Spinal cord (tissue), 10 donors: ENCODE measurements around the gene ACER2. TPM values are rescaled to one million over a fixed set of nuclear protein-coding genes. Genes with fewer than 3 reads are reported as not detected.
A peak's percentile ranks its signal among the peaks of the same experiment; 100 is the strongest.

Experiments
- DNase-seq, 6 donors: peaks; one replicate each; pipeline versions ENCODE4 v3.0.0 to v3.0.0-alpha.2; 2013 to 2015; ENCODE audit warnings: low spot score in 6 of 6, low read depth in 4 of 6
- H3K27ac ChIP-seq: one replicate; pipeline ENCODE4 v1.5.1; 2013; ENCODE audit warnings: low read depth, low read length, control low read depth
- H3K27me3 ChIP-seq: one replicate; pipeline ENCODE4 v1.6.1; 2013; ENCODE audit warnings: low read length; ENCODE audit not compliant: control insufficient read depth, insufficient read depth
- H3K36me3 ChIP-seq: one replicate; pipeline ENCODE4 v1.6.1; 2013; ENCODE audit warnings: low read length; ENCODE audit not compliant: control insufficient read depth, insufficient read depth
- H3K4me1 ChIP-seq: one replicate; pipeline ENCODE4 v1.6.1; 2013; ENCODE audit warnings: low read length; ENCODE audit not compliant: control insufficient read depth, insufficient read depth
- H3K4me3 ChIP-seq: one replicate; pipeline ENCODE4 v1.5.1; 2013; ENCODE audit warnings: low read depth, low read length, control low read depth
- H3K9me3 ChIP-seq: one replicate; pipeline ENCODE4 v1.6.1; 2013; ENCODE audit warnings: low read length; ENCODE audit not compliant: control insufficient read depth, insufficient read depth
- WGBS: methylation state at CpG from one replicate; pipeline ENCODE4 v1.1.5; 2013; ENCODE audit warnings: missing lambda C conversion rate; ENCODE audit not compliant: insufficient coverage; 5-methylcytosine and 5-hydroxymethylcytosine counted together
- polyA plus RNA-seq, 2 donors: library from polyadenylated mRNA; unstranded; fragments of 120-200 nt; gene quantifications; one replicate each; pipeline ENCODE4 v1.2.1, GENCODE V29; 2013; ENCODE audit not compliant: insufficient read length in 2 of 2
- total RNA-seq, 2 donors: library from RNA; depleted of rRNA in 1 of 2; stranded (reverse); fragments of 120-200 nt in 1 of 2; fragments of >200 nt in 1 of 2; gene quantifications; one replicate each; pipeline versions ENCODE4 v1.2.3 to v1.2.4, GENCODE V29; 2013 to 2014
- donor health status: healthy.

The ACER2 gene
- total and polyA plus RNA-seq, 4 donors = 2.7 to 3.8 (median 3.0) TPM

DNA sequence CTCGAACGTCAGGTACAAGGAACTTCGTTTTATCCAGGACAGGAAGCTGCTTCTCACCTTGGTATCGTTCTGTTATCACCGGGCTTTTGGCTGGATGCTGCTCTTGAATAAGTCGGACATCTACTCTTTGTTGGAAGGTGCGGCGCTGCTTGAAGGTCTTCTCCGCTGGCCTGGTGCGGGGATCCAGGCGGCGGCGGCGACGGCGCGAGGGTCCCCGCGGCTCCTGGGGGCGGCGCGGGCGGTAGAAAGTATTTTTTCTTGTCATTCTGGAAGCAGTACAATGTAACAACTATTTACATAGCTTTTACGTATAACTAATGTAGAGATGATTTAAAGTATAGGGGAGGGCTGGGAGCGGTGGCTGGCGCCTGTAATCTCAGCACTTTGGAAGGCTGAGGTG is 52.3 kb downstream of the ACER2 start:
- no peaks in the 10 kb centered on the region for H3K36me3 ChIP-seq
- no peaks in the 10 kb centered on the region for H3K9me3 ChIP-seq
- H3K4me1 ChIP-seq = peaks cover 17% of the 10 kb centered on the region
- peaks cover 3% of the 10 kb centered on the region for H3K27me3 ChIP-seq
- H3K27ac ChIP-seq = no peak overlapping the region
- no peak for DNase-seq
- 93% methylated on average over 11 of the region's 26 CpGs for WGBS
- H3K4me3 ChIP-seq = no peak overlapping the region

DNA sequence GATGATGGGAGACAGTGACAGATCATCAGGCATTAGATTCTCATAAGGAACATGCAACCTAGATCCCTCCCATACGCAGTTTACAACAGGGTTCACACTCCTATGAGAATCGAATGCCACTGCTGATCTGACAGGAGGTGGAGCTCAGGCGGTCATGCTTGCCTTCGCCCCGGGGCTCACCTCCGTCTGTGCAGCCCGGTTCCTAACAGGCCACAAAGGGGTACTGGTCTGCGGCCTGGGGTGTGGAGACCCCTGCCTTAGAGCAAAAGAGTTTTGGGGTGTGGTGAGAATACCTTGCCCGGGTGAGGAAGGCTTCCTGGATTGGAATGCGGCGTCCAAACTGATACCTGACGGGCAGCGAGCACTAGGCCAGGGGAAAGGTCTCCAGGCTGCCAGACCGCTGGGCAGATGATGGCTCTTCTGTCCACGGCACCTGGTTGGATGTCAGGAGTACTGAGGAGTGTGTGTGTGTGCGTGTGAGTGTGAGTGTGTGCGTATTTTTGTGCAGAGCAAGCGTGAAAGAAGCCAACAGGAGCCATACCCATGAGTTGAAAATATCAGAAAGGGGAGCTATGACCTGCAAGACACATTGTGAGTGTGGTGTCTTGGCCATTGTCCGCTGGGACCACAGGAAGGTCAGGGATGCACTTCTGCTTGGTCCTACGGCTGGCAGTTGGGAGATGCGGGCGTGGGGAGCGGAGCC is 55.4 kb downstream of the ACER2 start:
- peaks cover 14% of the 10 kb centered on the region for H3K4me1 ChIP-seq
- H3K27ac ChIP-seq = no peak overlapping the region
- H3K4me3 ChIP-seq = no peak overlapping the region
- 78% methylated on average over 22 of the region's 23 CpGs for WGBS
- no peaks in the 10 kb centered on the region for H3K9me3 ChIP-seq
- H3K27me3 ChIP-seq = peaks cover 3% of the 10 kb centered on the region
- DNase-seq = no peak
- no peaks in the 10 kb centered on the region for H3K36me3 ChIP-seq

- Histone ChIP-seq H3K27ac (no peak overlapping the region), H3K9me3 (no peaks in the 10 kb centered on the region), H3K4me1 (peaks cover 14% of the 10 kb centered on the region), H3K27me3 (peaks cover 3% of the 10 kb centered on the region), H3K4me3 (no peak overlapping the region), H3K36me3 (no peaks in the 10 kb centered on the region)
- 6% methylated on average over 43 of the region's 49 CpGs for WGBS
- DNase-seq = peak in 3 of 6 donors; percentile 26 to 83 (median 78)
These were observed 56.2 kb downstream of the ACER2 start for GRCh38 chr9:19464764-19465585.

DNA sequence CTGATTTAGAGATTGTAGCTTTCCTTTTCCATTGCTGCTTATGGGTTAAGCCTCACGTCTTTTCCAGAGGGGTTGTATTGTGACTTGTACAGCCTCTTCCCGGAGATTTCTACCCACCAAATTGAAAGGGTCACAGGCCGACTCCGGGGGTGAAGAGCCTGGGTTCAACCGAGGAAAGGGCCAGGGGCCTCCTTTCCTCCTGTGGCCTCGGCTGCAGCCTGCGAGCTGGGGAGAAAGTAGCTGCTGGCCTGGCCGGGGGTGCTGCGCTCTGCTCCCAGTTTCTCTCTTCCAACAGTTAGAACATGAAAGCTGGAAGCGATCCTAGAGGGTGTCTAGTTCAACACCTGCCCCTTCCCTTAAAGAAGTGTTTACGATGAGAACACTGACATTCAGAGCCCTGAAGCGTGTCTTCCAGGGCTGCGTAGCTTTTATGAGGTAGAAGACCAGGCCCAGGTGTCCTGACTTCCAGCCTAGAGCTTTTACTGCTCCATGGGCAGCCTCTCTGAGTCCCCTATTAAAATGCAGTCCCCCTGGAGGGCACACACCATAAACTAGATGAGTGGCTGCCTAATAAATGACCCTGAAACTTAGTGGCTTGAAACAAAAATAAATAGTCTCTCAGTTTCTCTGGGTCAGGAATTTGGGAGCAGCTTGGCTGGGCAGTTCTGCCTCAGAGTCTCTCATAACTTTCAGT is 56.9 kb downstream of the ACER2 start:
- Histone ChIP-seq H3K36me3 (no peaks in the 10 kb centered on the region), H3K4me1 (peaks cover 14% of the 10 kb centered on the region), H3K9me3 (no peaks in the 10 kb centered on the region), H3K27ac (no peak overlapping the region), H3K4me3 (no peak overlapping the region), H3K27me3 (peaks cover 3% of the 10 kb centered on the region)
- WGBS = 93% methylated on average over 6 of the region's 13 CpGs
- no peak for DNase-seq

DNA sequence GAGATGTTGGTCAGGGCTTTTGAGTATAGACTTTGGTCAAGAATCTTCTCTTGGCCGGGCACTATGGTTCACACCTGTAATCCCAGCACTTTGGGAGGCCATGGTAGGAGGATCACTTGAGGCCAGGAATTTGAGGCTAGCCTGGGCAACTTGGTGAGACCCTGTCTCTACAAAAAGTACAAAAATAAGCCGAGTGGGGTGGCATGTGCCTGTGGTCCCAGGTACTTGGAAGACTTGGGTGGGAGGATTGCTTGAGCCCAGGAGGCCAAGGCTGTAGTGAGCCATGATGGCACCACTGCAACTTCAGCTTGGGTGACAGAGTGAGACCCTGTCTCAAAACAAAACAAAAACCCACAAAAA is 57.5 kb downstream of the ACER2 start:
- H3K36me3 ChIP-seq = no peaks in the 10 kb centered on the region
- H3K9me3 ChIP-seq = no peaks in the 10 kb centered on the region
- H3K4me1 ChIP-seq = peaks cover 14% of the 10 kb centered on the region
- no peak overlapping the region for H3K4me3 ChIP-seq
- 91% methylated on average over 2 of the region's 2 CpGs for WGBS
- no peak for DNase-seq
- peaks cover 3% of the 10 kb centered on the region for H3K27me3 ChIP-seq
- no peak overlapping the region for H3K27ac ChIP-seq

DNA sequence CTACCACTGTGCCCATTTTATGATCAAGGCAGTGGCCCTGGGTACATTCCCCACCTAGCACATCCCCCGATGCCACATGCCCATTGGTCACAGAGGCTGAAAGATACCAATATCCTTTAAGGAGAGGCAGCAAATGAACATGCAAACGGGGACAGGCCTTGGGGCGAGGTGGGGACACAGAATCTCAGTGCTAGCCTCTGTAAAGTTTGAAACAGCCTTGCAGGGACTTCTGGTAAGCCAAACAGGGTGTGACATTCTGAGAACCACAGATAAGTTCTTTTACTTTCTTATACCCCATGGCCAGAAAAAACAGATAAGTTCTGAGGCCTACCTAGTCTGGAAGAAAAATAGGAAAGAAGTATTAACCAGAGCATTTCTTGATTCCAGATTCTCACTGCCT is 60.5 kb downstream of the ACER2 start:
- Histone ChIP-seq H3K4me1 (peaks cover 21% of the 10 kb centered on the region), H3K9me3 (no peaks in the 10 kb centered on the region), H3K36me3 (no peaks in the 10 kb centered on the region), H3K27me3 (peaks cover under 1% of the 10 kb centered on the region), H3K4me3 (no peak overlapping the region), H3K27ac (no peak overlapping the region)
- 100% methylated on average over 3 of the region's 3 CpGs for WGBS
- no peak for DNase-seq

GRCh38 chr9:19470567-19470966 is 61.8 kb downstream of the ACER2 start:
- peak in 1 of 6 donors; percentile 25 for DNase-seq
- WGBS = 39% methylated on average over 4 of the region's 5 CpGs
- H3K27ac ChIP-seq = no peak overlapping the region

DNA sequence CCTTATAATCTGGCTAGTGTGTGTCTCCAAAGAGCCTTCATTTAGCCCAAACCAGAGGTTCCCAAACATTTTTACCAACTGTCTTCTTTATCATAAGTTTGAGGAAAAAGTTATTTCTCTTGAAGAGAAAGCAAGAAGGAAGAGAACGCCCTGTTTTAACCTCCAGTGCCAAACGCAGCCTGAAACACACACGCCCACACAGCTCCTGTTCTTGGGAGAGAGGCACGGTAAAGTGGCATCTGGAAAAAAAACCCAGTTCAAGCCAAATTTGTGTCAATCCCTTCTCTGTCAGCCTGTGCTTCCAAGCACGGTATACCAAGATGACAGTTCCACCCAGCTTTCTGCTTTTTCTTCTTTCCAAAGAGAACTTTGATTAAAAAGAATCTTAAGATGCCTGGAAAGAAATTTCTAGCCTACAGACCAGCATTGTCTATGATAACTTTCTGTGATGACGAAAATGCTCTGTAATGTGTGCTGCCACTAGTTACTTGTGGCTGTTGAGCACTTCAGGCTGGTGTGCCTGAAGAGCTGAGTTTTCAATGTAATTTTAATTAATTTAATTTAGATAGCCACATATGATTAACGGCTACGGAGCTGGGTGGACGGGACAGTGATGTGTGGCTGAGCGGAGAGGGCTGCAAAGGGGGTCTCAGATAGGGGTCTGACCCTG is 62.3 kb downstream of the ACER2 start:
- peak in 1 of 6 donors; percentile 23 for DNase-seq
- 78% methylated on average over 8 of the region's 10 CpGs for WGBS
- Histone ChIP-seq H3K4me1 (peaks cover 10% of the 10 kb centered on the region), H3K27me3 (no peaks in the 10 kb centered on the region), H3K9me3 (no peaks in the 10 kb centered on the region), H3K36me3 (no peaks in the 10 kb centered on the region), H3K4me3 (no peak overlapping the region), H3K27ac (peak overlapping the region; percentile 2)

More at GRCh38 chr9:19470567-19470966, 61.8 kb downstream of the ACER2 start:
- H3K36me3 ChIP-seq = no peaks in the 10 kb centered on the region
- H3K4me1 ChIP-seq = peaks cover 10% of the 10 kb centered on the region
- no peak overlapping the region for H3K4me3 ChIP-seq
- no peaks in the 10 kb centered on the region for H3K27me3 ChIP-seq
- no peaks in the 10 kb centered on the region for H3K9me3 ChIP-seq
